Neuronal stem cell (in vitro differentiated cells): ENCODE measurements around the gene PCID2.

Source experiments
- DNase-seq: peaks from one replicate; pipeline ENCODE4 v3.0.0-alpha.2; 2013; ENCODE audit warnings: low spot score
- H2AFZ ChIP-seq: one replicate; pipeline ENCODE4 v1.6.1; 2013; ENCODE audit warnings: mild to moderate bottlenecking, low read length, inconsistent platforms
- H2AK5ac ChIP-seq: 2 replicates; pipeline ENCODE4 v1.6.1; 2013; ENCODE audit warnings: low read depth, mild to moderate bottlenecking, inconsistent platforms, low read length, moderate library complexity, mixed read lengths
- H2BK120ac ChIP-seq: 2 replicates; pipeline ENCODE4 v1.6.1; 2013; ENCODE audit warnings: low read depth, mild to moderate bottlenecking, inconsistent platforms, low read length, moderate library complexity, mixed read lengths
- H2BK12ac ChIP-seq: one replicate; pipeline ENCODE4 v1.6.1; 2013; ENCODE audit warnings: low read length, inconsistent platforms
- H2BK15ac ChIP-seq: 2 replicates; pipeline ENCODE4 v1.6.1; 2013; ENCODE audit warnings: mild to moderate bottlenecking, low read length, inconsistent platforms, mixed read lengths
- H2BK5ac ChIP-seq: one replicate; pipeline ENCODE4 v1.6.1; 2013; ENCODE audit warnings: inconsistent platforms, mild to moderate bottlenecking, low read length, moderate library complexity
- H3K14ac ChIP-seq: one replicate; pipeline ENCODE4 v1.6.1; 2013; ENCODE audit warnings: low read length, inconsistent platforms
- H3K18ac ChIP-seq: 2 replicates; pipeline ENCODE4 v1.6.1; 2013; ENCODE audit warnings: low read length, inconsistent platforms
- H3K23ac ChIP-seq: 2 replicates; pipeline ENCODE4 v1.6.1; 2013; ENCODE audit warnings: low read depth, mild to moderate bottlenecking, mixed read lengths, low read length, inconsistent platforms; ENCODE audit not compliant: poor library complexity
- H3K27ac ChIP-seq: replicated peaks from 3 replicates; pipeline ENCODE4 v1.5.1; 2013; ENCODE audit warnings: low read length, inconsistent platforms
- H3K27me3 ChIP-seq, 3 experiments: 2 replicates each; pipeline ENCODE4 v1.6.1; 2013; ENCODE audit warnings: low read length in 3 of 3, mild to moderate bottlenecking in 2 of 3, inconsistent platforms in 1 of 3, low read depth in 1 of 3, mixed read lengths in 1 of 3, moderate library complexity in 1 of 3; ENCODE audit not compliant: control insufficient read depth in 3 of 3, insufficient read depth in 3 of 3
- H3K36me3 ChIP-seq, 2 donors: replicated peaks in 1 of 2; 2 replicates each; pipeline ENCODE4 v1.6.1; 2013; ENCODE audit warnings: low read length in 2 of 2; ENCODE audit not compliant: control insufficient read depth in 2 of 2, insufficient read depth in 2 of 2
- H3K4ac ChIP-seq: 2 replicates; pipeline ENCODE4 v1.6.1; 2013; ENCODE audit warnings: inconsistent platforms, mild to moderate bottlenecking, low read length, moderate library complexity
- H3K4me1 ChIP-seq, 2 donors: 1 replicate in 1 of 2; 2 replicates in 1 of 2; pipeline ENCODE4 v1.6.1; 2013; ENCODE audit warnings: low read length in 2 of 2, low read depth in 1 of 2; ENCODE audit not compliant: control insufficient read depth in 2 of 2, insufficient read depth in 1 of 2
- H3K4me2 ChIP-seq: one replicate; pipeline ENCODE4 v1.6.1; 2013; ENCODE audit warnings: mild to moderate bottlenecking, low read length, inconsistent platforms; ENCODE audit not compliant: insufficient read depth, poor library complexity, severe bottlenecking
- H3K4me3 ChIP-seq, 2 donors: 2 replicates each; pipeline ENCODE4 v1.5.1; 2013; ENCODE audit warnings: low read length in 2 of 2, mild to moderate bottlenecking in 2 of 2, inconsistent platforms in 1 of 2, moderate library complexity in 1 of 2
- H3K79me1 ChIP-seq: one replicate; pipeline ENCODE4 v1.6.1; 2013; ENCODE audit warnings: low read depth, mild to moderate bottlenecking, inconsistent platforms, low read length, moderate library complexity
- H3K9ac ChIP-seq: one replicate; pipeline ENCODE4 v1.6.1; 2013; ENCODE audit warnings: mild to moderate bottlenecking, low read depth, low read length, inconsistent platforms; ENCODE audit not compliant: poor library complexity
- H3K9me3 ChIP-seq, 2 donors: replicated peaks in 1 of 2; 2 replicates each; pipeline versions ENCODE3 to v1.6.1; 2013; ENCODE audit warnings: low read length in 2 of 2, mild to moderate bottlenecking in 2 of 2, inconsistent platforms in 1 of 2, low read depth in 1 of 2, mixed read lengths in 1 of 2, moderate library complexity in 1 of 2; ENCODE audit not compliant: control insufficient read depth in 2 of 2, insufficient read depth in 1 of 2
- H4K8ac ChIP-seq: one replicate; pipeline ENCODE4 v1.6.1; 2013; ENCODE audit warnings: low read depth, mild to moderate bottlenecking, inconsistent platforms, low read length, moderate library complexity
- H4K91ac ChIP-seq: one replicate; pipeline ENCODE4 v1.6.1; 2013; ENCODE audit warnings: low read length, low read depth, mild to moderate bottlenecking, inconsistent platforms; ENCODE audit not compliant: poor library complexity
- whole genome bisulfite sequencing, 2 donors: extraction: QIAGEN DNeasy Blood & Tissue Kit; methylation state at CpG; one replicate each; pipeline ENCODE4 v1.1.7; 2013; ENCODE audit warnings: missing lambda C conversion rate in 2 of 2, mixed read lengths in 1 of 2; ENCODE audit not compliant: insufficient read length in 2 of 2, insufficient replicate concordance in 1 of 2; ENCODE audit errors: extremely low coverage in 2 of 2; 5-methylcytosine and 5-hydroxymethylcytosine counted together

PCID2 gene

GRCh38 chr13:113158946-113159345 lies 49.5 kb downstream of the PCID2 start:
- peaks cover 1% of the 10 kb centered on the region for H3K79me1 ChIP-seq
- no CpG with 5 or more reads among the region's 7 CpGs for WGBS, 2 donors

DNA sequence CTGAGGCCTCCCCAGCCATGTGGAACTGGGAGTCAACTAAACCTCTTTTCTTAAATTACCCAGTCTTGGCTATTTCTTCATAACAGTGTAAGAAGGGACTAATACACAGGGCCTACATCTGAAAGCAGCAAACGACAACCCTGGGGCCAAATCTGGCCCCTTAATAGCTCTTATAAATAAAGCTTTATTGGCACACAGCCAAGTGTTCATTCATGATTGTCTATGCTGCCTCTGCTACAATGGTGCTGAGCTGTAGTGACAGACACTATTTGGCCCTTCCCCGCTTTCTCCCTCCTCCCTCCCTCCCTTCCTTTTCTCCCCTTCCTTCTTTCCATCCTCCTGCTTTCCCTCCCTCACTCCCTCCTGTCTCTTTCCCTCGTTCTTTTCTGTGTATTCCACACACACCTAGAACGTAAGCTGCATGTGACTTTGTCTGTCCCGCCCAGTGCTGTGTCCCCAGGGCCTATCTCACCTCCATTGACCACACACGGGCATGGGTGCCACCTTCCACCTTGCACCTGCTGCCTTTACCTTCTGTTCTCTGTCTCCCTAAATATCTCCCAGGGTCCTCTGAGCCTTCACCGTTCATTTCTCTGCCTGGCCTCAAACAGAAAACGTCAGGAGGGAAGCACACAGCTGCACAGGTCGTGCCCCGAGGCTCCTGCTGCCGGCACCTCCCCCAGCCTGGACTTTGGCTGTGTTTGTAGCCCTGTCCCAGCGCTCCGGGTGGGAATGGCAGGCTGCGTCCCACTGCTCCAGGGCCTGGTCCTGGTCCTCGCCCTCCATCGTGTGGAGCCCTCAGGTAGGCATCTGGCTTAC lies 50.3 kb downstream of the PCID2 start, which contains the start of gene PROZ:
Gene PROZ (plus strand): TSS at position 720 of the 819 bp plus-strand sequence. CDS start 13 bp downstream, at position 733.
- Histone ChIP-seq H3K27ac (no peak within 1 kb of the TSS), H3K36me3 (no peaks in the 10 kb centered on the region), H3K23ac (no peak within 1 kb of the TSS)

More at GRCh38 chr13:113158946-113159345, 49.5 kb downstream of the PCID2 start:
- Histone ChIP-seq H3K18ac (peak overlapping the region; percentile 88), H2AFZ (no peak overlapping the region), H3K4me3 (no peak overlapping the region), H3K27ac (no peak overlapping the region), H4K91ac (peak overlapping the region; percentile 64), H3K9me3 (peaks cover 0 to 3% of the 10 kb centered on the region in 2 donors), H3K27me3 (peaks cover 0 to 22% (median 2%) of the 10 kb centered on the region in 3 experiments), H2BK12ac (peak overlapping the region; percentile 81), H2BK5ac (peak overlapping the region; percentile 62), H3K4me2 (no peak overlapping the region), H3K36me3 (no peaks in the 10 kb centered on the region), H3K14ac (no peak overlapping the region), H2BK15ac (peak overlapping the region; percentile 38), H3K23ac (no peak overlapping the region), H3K9ac (no peak overlapping the region), H3K4me1 (peaks cover 12 to 23% of the 10 kb centered on the region in 2 donors), H2BK120ac (no peak overlapping the region), H3K4ac (no peak overlapping the region), H2AK5ac (peak overlapping the region; percentile 90), H4K8ac (peak overlapping the region; percentile 43)
- DNase-seq = no peak

GRCh38 chr13:113157206-113157928 lies 51.1 kb downstream of the PCID2 start:
- no peak overlapping the region for H2BK12ac ChIP-seq
- H2BK5ac ChIP-seq = no peak overlapping the region
- H3K4me2 ChIP-seq = no peak overlapping the region
- no peaks in the 10 kb centered on the region for H3K36me3 ChIP-seq
- DNase-seq = no peak
- peak overlapping the region; percentile 65 for H4K8ac ChIP-seq
- no CpG with 5 or more reads among the region's 12 CpGs for WGBS, 2 donors
- no peak overlapping the region for H4K91ac ChIP-seq
- peaks cover 21 to 31% of the 10 kb centered on the region in 2 donors for H3K4me1 ChIP-seq
- peaks cover 0 to 3% of the 10 kb centered on the region in 2 donors for H3K9me3 ChIP-seq
- peak overlapping the region; percentile 88 for H2AK5ac ChIP-seq
- H3K14ac ChIP-seq = no peak overlapping the region
- H3K27me3 ChIP-seq = peaks cover 0 to 33% (median 13%) of the 10 kb centered on the region in 3 experiments
- H3K23ac ChIP-seq = peak overlapping the region; percentile 80
- no peak overlapping the region for H3K4me3 ChIP-seq
- H2BK120ac ChIP-seq = no peak overlapping the region
- H2AFZ ChIP-seq = no peak overlapping the region
- H3K79me1 ChIP-seq = no peaks in the 10 kb centered on the region
- no peak overlapping the region for H2BK15ac ChIP-seq
- peak overlapping the region; percentile 93 for H3K4ac ChIP-seq
- no peak overlapping the region for H3K27ac ChIP-seq
- no peak overlapping the region for H3K9ac ChIP-seq
- H3K18ac ChIP-seq = peak overlapping the region; percentile 87

More for the DNA sequence above, 50.3 kb downstream of the PCID2 start, which contains the start of gene PROZ:
- H3K27me3 ChIP-seq = peaks cover 0 to 27% (median 7%) of the 10 kb centered on the region in 3 experiments
- H3K9ac ChIP-seq = peak within 1 kb of the TSS; percentile 63
- peak within 1 kb of the TSS; percentile 43 for H4K8ac ChIP-seq
- H3K4me1 ChIP-seq = peaks cover 17 to 26% of the 10 kb centered on the region in 2 donors
- no peak within 1 kb of the TSS for H2AFZ ChIP-seq
- H3K4me3 ChIP-seq = no peak within 1 kb of the TSS
- peak within 1 kb of the TSS; percentile 90 for H2AK5ac ChIP-seq
- peak within 1 kb of the TSS; percentile 62 for H2BK5ac ChIP-seq
- no peak within 1 kb of the TSS for H3K4ac ChIP-seq
- DNase-seq = no peak
- WGBS, 2 donors = no CpG with 5 or more reads among the region's 16 CpGs
- H3K14ac ChIP-seq = no peak within 1 kb of the TSS
- H2BK15ac ChIP-seq = peak within 1 kb of the TSS; percentile 52
- H3K79me1 ChIP-seq = peaks cover 1% of the 10 kb centered on the region
- peak within 1 kb of the TSS; percentile 89 for H3K18ac ChIP-seq
- peak within 1 kb of the TSS; percentile 64 for H4K91ac ChIP-seq
- H2BK120ac ChIP-seq = no peak within 1 kb of the TSS
- H3K9me3 ChIP-seq = peaks cover 0 to 3% of the 10 kb centered on the region in 2 donors
- peak within 1 kb of the TSS; percentile 84 for H2BK12ac ChIP-seq
- no peak within 1 kb of the TSS for H3K4me2 ChIP-seq
